Stimulated activated CD8-positive, alpha-beta memory T cell treated with anti-CD3 and anti-CD28 coated beads, Interleukin-7, amount 100 ng/mL, for 4 hours (primary cell): ENCODE results near the gene PHYKPL.
"Not testable (repeated sequence)": the region's sequence is repeated elsewhere in the genome, so short reads cannot be mapped to it uniquely, and the experiment has no call there.

Experiments used
- DNase-seq, 2 donors: peaks; one replicate each; pipeline ENCODE4 v3.0.0-alpha.2; 2020; ENCODE audit warnings: low read depth in 2 of 2

Gene PHYKPL

GRCh38 chr5:178239626-178240301 is 7.2 kb upstream of the PHYKPL start:
- not testable (repeated sequence) for DNase-seq

- DNase-seq = no peak
Measured at GRCh38 chr5:178238711-178239592, 6.3 kb upstream of the PHYKPL start.

GRCh38 chr5:178238313-178238635 is 5.7 kb upstream of the PHYKPL start:
- DNase-seq = no peak

- DNase-seq = no peak
Measured at GRCh38 chr5:178237431-178238312, 5.1 kb upstream of the PHYKPL start.

- DNase-seq = no peak
Measured at GRCh38 chr5:178236679-178237078, 4.1 kb upstream of the PHYKPL start.

GRCh38 chr5:178236126-178236525 is 3.5 kb upstream of the PHYKPL start:
- no peak for DNase-seq

- no peak for DNase-seq
Measured at GRCh38 chr5:178235588-178235974, 3.0 kb upstream of the PHYKPL start.

- peak; percentile 59 to 61 for DNase-seq
Measured at GRCh38 chr5:178234750-178235587, 2.4 kb upstream of the PHYKPL start.

- no peak for DNase-seq
Measured at GRCh38 chr5:178234121-178234749, 1.6 kb upstream of the PHYKPL start.

GRCh38 chr5:178232920-178233429 is 373 bp upstream of the PHYKPL start:
- DNase-seq = no peak

- no peak for DNase-seq
Measured at GRCh38 chr5:178231539-178232123, 971 bp downstream of the PHYKPL start.

- DNase-seq = no peak
Measured at GRCh38 chr5:178230879-178231538, 1.6 kb downstream of the PHYKPL start.

GRCh38 chr5:178229861-178230260 is 2.7 kb downstream of the PHYKPL start:
- no peak for DNase-seq

- not testable (repeated sequence) for DNase-seq
Measured at GRCh38 chr5:178229111-178229510, 3.5 kb downstream of the PHYKPL start.

- DNase-seq = no peak
Measured at GRCh38 chr5:178228609-178229008, 4.0 kb downstream of the PHYKPL start.

GRCh38 chr5:178227929-178228328 is 4.7 kb downstream of the PHYKPL start:
- DNase-seq = no peak

- no peak for DNase-seq
Measured at GRCh38 chr5:178227138-178227659, 5.4 kb downstream of the PHYKPL start.

- no peak for DNase-seq
Measured at GRCh38 chr5:178225174-178225573, 7.4 kb downstream of the PHYKPL start.

- no peak for DNase-seq
Measured at GRCh38 chr5:178224403-178224802, 8.2 kb downstream of the PHYKPL start.
